Daoy (cell line): ENCODE data around the gene TCTA. TPM values are rescaled to one million over a fixed set of nuclear protein-coding genes. Genes with fewer than 3 reads are reported as not detected.

Experiments
- DNase-seq: peaks from one replicate; pipeline ENCODE4 v3.0.0-alpha.2; 2015; ENCODE audit warnings: low read depth
- total RNA-seq: library from RNA; depleted of rRNA; stranded (reverse); fragments of >200 nt; shearing (Covaris generic); gene quantifications from 2 replicates; pipeline ENCODE4 v1.2.3, GENCODE V29; 2014

Gene TCTA
- total RNA-seq, 1 experiment from 2014 or later, result 10.2 TPM

DNA sequence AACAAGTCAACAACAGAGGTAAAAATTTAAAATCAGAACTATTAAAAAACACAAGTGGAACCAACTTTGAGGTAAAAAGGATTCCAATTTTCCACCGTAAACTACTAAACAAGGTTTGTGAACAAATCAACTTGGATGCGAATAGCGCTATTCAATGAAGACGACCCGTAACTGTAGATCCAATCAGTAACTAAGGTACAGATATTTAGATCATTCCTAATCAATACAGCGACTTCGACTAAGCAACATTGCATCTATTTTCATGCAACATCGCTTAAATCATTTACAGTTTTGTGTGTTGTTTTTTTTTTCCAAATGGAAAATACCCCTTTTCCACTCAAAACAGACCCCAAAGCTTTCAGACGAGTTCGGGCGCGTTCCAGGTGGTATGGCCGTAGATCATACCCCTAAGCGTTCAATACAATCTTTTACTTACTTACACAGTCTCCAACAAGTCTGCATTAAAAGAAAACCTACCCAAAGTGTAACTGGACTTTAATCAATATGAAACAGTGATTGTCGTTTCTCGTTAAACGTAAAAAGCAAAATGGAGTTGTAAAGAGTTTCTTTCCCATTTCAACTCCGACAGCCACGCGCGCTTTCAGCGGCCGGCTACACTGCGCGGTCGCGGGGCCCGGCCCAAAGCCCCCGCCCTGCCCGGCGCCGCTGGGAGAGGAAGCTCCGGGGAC lies 1.2 kb upstream of the TCTA start:
- no peak for DNase-seq

DNA sequence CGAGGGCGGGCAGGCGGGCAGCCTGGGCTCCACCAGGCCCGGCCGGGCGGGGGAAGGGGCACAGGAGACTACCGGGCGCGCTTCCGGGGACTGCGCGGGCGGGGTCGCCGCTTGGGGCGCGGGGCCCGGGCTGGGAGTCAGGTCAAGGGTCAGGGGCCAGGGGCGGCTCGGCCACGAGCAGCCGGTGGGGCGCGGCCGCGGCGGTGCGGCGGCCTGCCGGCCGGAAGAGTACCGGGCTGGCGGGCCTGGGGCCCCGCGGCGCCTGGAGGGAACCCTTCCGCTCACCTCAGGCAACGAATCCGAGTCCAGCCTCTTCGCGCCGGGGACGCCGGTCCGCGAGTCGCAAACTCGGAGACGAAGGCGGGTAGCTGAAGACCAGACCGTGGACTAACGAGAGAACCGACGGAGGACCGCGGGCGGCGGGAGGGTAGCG lies 672 bp upstream of the TCTA start:
- DNase-seq, result peak; percentile 43

GRCh38 chr3:49412632-49413337 lies 562 bp downstream of the TCTA start:
- DNase-seq, result no peak

DNA sequence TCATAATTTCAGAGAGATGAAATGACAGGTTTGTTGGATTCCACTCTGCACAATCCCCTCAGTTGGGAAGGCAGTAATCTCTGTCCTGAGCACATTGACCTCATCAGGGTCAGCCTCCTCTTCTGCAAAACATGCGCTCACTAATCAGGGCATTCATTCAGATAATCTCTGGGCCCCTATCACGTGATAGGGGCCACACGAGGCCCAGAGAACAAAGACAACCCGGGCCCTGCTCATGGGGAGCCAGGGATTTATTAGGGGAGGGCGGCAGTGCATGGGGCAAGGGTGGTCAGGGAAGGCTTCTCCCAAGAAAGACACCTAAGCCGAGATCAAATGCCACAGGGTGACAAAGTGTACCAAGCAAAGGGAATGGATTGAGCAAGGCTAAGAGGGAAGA lies 1.1 kb downstream of the TCTA start:
- no peak for DNase-seq

- DNase-seq, result no peak
Measured at GRCh38 chr3:49414753-49415152, 2.5 kb downstream of the TCTA start.

DNA sequence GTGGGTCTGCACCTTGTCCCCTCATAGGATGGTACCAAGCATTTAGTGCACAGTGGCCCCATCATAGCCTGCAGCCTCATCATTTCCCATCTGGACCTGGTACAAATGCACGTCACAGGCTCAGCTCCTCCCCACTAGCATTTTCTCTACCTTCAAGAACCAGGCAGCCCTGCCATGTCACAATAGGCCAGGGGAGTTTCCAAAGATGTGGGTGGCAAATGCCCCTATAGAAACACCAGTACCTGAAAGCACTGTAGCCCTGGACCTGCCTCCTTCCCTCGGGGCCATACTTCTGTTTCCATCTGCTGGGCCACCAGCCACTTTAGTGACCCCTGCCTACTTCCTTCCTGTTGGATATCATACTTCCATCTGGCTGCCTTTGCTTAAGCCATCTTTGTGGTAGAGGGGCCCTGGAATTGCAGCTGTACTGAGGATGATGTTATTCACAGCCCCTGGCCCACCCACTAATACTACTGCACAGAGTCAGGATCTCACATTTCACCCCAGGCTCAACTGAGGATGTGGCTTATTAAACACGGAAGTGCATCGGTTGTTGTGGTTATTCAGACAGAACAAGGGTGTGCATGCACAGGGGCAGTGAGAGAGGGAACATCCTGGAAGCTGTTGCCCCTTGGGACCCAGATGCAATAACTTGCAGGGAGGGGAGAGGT lies 3.8 kb downstream of the TCTA start:
- no peak for DNase-seq

DNA sequence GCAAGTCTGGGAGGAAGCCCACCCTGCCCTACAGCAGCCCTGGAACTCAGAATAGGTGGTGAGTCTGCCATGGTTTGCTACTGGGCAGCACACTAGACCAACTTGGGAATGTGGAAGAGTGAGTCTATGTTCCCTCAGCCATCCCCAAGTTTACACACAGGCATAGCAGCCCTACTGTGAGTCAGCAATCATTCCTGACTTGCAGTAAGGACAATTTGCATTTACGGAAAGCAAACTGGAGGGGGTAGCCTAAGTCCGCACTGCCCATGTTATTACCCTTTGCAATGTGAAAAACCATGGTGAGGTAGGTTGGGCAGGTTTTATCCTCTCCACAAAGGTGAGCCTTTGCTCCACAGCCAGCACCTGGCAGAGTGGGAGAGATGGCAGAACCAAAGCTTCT lies 4.6 kb downstream of the TCTA start:
- no peak for DNase-seq

- DNase-seq, result no peak
Measured at GRCh38 chr3:49417516-49418120, 5.4 kb downstream of the TCTA start.

DNA sequence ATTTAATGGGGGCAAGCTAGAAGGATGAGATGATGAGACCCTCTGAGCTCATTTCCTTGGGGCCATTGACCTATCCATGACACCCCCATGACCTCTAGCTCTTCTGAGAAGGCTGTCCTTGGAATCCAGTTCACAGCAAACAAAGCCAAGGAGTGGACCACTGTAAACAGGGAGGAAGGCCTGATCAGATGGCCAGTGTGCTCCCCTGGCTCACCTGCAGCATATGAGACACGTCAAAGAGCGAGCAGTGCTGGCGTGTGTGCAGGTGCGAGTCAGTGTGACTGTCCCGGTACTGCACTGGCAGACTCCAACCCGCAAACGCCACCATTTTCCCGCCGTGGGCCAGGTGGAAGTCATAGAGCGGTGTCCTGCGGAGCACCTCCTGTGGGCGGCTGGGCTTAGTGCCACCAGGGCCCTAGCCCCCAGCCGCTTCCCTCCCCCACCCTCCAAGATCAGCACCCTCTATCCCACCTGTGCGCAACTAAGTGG lies 9.7 kb downstream of the TCTA start:
- DNase-seq, result no peak

GRCh38 chr3:49422379-49423248 lies 10.4 kb downstream of the TCTA start, which contains the start of gene AMT:
Gene AMT (minus strand): TSS chr3:49422473. CDS start chr3:49422450, 23 bp downstream.
- no peak for DNase-seq

DNA sequence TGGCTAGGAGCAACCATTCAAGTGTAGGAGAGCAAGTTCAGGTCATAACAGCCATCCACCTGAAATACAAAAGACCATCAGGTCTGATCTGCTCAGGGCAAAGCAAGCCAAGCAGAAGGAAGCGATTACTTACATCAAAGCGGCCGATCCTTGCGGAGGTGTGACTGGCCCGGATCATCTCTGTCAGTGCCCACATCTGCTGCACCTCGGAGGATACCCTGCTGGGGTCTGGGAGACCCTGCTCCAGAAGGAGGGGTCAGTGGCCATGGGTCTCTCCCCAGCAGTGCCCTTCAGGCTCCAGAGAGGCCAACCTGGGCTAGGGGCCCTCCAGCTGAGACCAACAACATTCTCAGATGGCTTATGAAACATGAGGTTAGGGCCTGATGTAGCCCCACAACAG lies 12.6 kb downstream of the TCTA start:
- no peak for DNase-seq

DNA sequence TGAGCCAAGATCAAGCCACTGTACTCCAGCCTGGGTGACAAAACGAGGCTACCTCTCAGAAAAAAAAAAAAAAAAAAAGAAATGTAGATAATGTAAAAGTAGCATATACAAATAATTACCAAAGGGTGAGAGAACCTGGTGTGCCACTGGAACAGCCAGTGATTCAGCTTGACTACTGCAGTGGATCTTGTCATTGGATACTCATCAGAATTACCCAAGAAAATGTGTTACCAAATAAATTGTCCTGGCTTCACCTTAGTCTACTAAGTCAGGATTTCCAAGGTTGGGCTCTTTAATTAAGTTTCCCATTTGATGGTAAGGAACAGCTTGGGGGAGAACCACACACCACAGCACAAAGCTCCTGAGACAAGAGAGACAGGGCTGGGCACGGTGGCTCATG lies 15.4 kb downstream of the TCTA start:
- DNase-seq, result no peak

- no peak for DNase-seq
Measured at GRCh38 chr3:49428752-49429080, 16.5 kb downstream of the TCTA start.

- no peak for DNase-seq
Measured at GRCh38 chr3:49434731-49435130, 22.5 kb downstream of the TCTA start.

DNA sequence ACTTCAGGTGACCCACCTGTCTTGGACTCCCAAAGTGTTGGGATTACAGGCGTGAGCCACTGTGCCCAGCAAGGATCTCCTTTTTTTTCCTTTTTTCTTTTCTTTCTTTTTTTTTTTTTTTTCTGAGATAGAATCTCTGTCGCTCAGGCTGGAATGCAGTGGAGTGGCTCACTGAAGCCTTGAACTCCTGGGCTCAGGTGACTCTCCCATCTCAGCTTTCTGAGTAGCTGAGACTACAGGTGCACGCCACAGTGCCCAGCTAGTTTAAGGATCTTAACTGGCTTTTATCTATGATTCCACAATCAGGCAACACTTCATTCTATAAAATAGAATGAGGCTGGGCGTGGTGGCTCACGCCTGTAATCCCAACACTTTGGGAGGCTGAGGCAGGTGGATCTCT lies 33.2 kb downstream of the TCTA start:
- DNase-seq, result no peak

DNA sequence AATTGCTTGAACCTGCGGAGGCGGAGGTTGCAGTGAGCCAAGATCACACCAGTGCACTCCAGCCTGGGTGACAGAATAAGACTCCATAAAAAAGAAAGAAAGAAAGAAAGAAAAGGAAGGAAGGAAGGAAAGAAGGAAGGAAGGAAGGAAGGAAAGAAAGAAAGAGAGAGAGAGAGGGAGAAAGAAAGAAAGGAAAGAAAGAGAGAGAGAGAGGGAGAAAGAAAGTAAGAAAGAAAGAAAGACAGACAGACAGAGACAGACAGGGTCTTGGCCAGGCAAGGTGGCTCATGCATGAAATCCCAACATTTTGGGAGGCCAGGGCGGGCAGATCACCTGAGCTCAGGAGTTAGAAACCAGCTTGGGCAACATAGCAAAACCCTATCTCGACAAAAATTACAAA lies 41.4 kb downstream of the TCTA start:
- no peak for DNase-seq

GRCh38 chr3:49454458-49454857 lies 42.2 kb downstream of the TCTA start:
- DNase-seq, result peak; percentile 15

GRCh38 chr3:49454898-49455681 lies 42.9 kb downstream of the TCTA start:
- no peak for DNase-seq

- no peak for DNase-seq
Measured at GRCh38 chr3:49456466-49456865, 44.2 kb downstream of the TCTA start.

DNA sequence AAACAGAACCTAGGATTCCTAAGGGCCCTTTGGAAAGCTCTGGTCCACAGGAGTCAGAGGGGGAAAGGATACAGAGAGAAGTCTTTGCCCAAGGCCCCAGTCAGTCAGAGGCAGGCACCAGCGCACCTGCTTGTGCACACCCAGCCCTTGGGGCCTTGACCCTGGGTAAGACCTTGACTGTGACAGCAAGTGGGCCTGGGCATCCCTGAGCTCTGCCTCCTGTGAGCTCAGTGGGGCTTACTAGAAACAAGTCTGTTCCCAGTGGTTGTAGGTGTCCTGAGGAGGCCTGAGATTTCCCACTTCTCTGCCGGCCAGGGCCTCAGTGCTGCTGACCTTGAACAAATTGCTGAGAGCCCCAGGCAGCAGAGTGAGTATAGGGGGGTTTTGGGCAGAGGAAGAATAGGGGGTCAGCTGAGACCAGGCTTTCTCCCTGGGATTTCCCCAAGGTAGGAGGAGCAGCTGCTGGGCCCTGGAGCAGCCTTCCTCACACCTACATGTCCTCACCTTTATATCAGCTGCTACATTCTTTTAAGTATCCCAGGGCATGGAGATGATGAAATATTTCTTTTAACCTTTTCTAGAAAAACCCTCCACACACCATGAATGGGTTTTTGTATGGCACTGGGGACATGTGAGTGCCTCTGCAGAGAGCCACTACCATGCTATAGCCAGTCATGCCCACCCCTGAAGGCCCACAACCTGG lies 48.1 kb downstream of the TCTA start:
- no peak for DNase-seq
